ENCODE results near the gene ITPKC. TPM values are rescaled to one million over a fixed set of nuclear protein-coding genes. Genes with fewer than 3 reads are reported as not detected.

The ITPKC gene
- total and polyA plus RNA-seq, 9 of the 15 experiments (the other 6 are each of a cell fraction or from before 2014, with no cell fraction given), result 0.08 to 9.3 (median 5.8) TPM

DNA sequence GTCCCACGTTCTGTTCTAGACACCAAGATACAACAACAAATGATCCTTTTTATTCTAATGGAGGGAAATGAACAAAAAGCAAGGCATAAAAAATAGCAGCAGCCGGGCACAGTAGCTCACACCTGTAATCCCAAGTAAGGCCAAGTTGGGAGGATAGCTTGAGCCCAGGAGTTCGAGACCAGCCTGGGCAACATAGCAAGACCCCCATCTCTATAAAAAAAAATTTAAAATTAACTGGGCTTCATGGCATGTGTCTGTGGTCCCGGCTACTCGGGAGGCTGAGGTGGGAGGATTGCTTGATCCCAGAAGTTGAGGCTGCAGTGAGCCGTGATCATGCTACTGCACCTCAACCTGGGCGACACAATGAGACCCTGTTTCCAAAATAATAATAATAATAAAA, 59.5 kb downstream of the ITPKC start:
- H3K4me3 ChIP-seq, result no peak overlapping the region
- in situ Hi-C loops (cut with MboI), result no loop called here
- CTCF ChIA-PET (ENCODE audit: low intra/inter-chr PET ratio), result no interaction called here
- DNase-seq (ENCODE audit: extremely low read depth in 1 of 4, low spot score in 3 of 4) (no peak), FAIRE-seq (no peak), ATAC-seq (no peak)
- intact Hi-C loops (cut with micrococcal nuclease), result no loop called here
- H3K36me3 ChIP-seq (ENCODE audit: control insufficient read depth, insufficient read depth, low read length), result no peaks in the 10 kb centered on the region
- peak overlapping the region; percentile 100; the same call in 1 of the 2 replicates for H3K4me2 ChIP-seq (ENCODE audit: insufficient read depth, low read length)
- peak overlapping the region; percentile 97; the same call in 1 of the 2 replicates for H2AFZ ChIP-seq (ENCODE audit: low read depth, low read length)
- H3K27me3 ChIP-seq (ENCODE audit: control insufficient read depth in 2 of 2, insufficient read depth in 2 of 2, low read length in 2 of 2), result no peaks in the 10 kb centered on the region
- H3K27ac ChIP-seq (ENCODE audit: extremely low read depth, low read depth, low read length), result no peak overlapping the region
- BruUV-seq (replicated peaks), result no TSS peak
- no peaks in the 10 kb centered on the region for H3K9me3 ChIP-seq (replicated peaks; ENCODE audit: control insufficient read depth, insufficient read depth, low read depth, low read length)
- POLR2A ChIA-PET, result interaction anchor here (1.2 to 3.1 kb wide), 4 partner anchors 10 to 35 kb away, joined by 3 to 26 read pairs (median 8); no protein-coding TSS in a partner anchor
- no peaks in the 10 kb centered on the region for H3K9me1 ChIP-seq (ENCODE audit: control insufficient read depth, insufficient read depth, low read length)
- peaks cover 12 to 18% of the 10 kb centered on the region in 2 experiments; a peak in 3 of 5 replicates for H3K4me1 ChIP-seq (replicated peaks in 1 of 2; ENCODE audit: control insufficient read depth in 2 of 2, insufficient read depth in 2 of 2, low read length in 2 of 2)
- H3K79me2 ChIP-seq (ENCODE audit: control insufficient read depth, insufficient read depth, low read length), result no peaks in the 10 kb centered on the region
- H4K20me1 ChIP-seq (replicated peaks; ENCODE audit: control insufficient read depth, insufficient read depth, low read length), result no peaks in the 10 kb centered on the region
- 68% methylated on average over 7 of the region's 7 CpGs for WGBS (ENCODE audit: insufficient coverage, low coverage, missing lambda C conversion rate)
- TF ChIP-seq SP2 (IDR thresholded peaks at IDR 0.05; ENCODE audit: extremely low read depth, low read depth, low read length, poor library complexity, severe bottlenecking), result no peak
- TF ChIP-seq ZNF121 (CRISPR knock-in tag; conservative IDR thresholded peaks at IDR 0.05), result 0 out of 2 replicates have a peak, but pooled peaks have one; percentile 30
- peak overlapping the region in 1 of 2 experiments; percentile 82; a peak in 1 of 4 replicates for H3K9ac ChIP-seq (ENCODE audit: insufficient read depth in 1 of 2, low read depth in 2 of 2, low read length in 2 of 2)

DNA sequence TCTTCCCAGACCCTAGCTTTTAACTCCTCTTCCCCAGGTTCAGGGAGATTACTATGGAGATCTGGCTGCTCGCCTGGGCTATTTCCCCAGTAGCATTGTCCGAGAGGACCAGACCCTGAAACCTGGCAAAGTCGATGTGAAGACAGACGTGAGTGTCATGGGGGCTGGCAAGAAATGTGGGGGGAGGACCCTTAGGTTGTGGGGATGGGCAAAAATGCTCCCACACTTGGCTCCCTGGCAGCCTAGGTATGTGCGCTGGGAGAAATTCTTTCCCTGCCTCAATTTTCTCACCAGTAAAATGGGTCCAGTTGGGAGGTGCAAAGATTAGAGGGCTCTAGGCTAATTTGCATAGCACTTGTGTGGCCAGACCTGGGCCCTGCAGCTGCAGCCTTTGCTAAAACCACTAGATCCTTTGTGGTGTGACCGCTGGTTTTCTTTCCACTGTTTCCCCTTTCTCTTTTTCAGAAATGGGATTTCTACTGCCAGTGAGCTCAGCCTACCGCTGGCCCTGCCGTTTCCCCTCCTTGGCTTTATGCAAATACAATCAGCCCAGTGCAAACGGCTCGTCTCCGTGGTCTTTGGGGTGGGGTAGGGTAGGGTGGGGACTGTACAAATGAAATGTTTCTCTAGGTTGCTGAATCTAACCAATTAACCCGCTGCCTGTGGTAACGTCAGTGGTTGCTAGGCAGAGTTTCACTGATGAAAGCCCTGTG, 60.2 kb downstream of the ITPKC start:
- H3K9ac ChIP-seq (ENCODE audit: insufficient read depth in 1 of 2, low read depth in 2 of 2, low read length in 2 of 2), result peak overlapping the region; percentile 73 to 82; a peak in 3 of 4 replicates
- peaks cover 12 to 18% of the 10 kb centered on the region in 2 experiments; a peak in 3 of 5 replicates for H3K4me1 ChIP-seq (replicated peaks in 1 of 2; ENCODE audit: control insufficient read depth in 2 of 2, insufficient read depth in 2 of 2, low read length in 2 of 2)
- H3K4me3 ChIP-seq, result peak overlapping the region; percentile 84
- in situ Hi-C loops (cut with MboI) (no loop called here), intact Hi-C loops (cut with micrococcal nuclease) (no loop called here)
- peak overlapping the region; percentile 97 for H2AFZ ChIP-seq (ENCODE audit: low read depth, low read length)
- ChIA-PET CTCF (ENCODE audit: low intra/inter-chr PET ratio) (no interaction called here), POLR2A (interaction anchor here (0.5 to 3.1 kb wide), 16 partner anchors 9 to 58 kb away, joined by 3 to 26 read pairs (median 7); partner anchors contain the start of genes ACTMAP, EGLN2 and SNRPA)
- no peaks in the 10 kb centered on the region for H4K20me1 ChIP-seq (replicated peaks; ENCODE audit: control insufficient read depth, insufficient read depth, low read length)
- peak overlapping the region; percentile 100 for H3K4me2 ChIP-seq (ENCODE audit: insufficient read depth, low read length)
- no peaks in the 10 kb centered on the region for H3K27me3 ChIP-seq (ENCODE audit: control insufficient read depth in 2 of 2, insufficient read depth in 2 of 2, low read length in 2 of 2)
- DNase-seq (ENCODE audit: extremely low read depth in 1 of 4, low spot score in 3 of 4) (peak; percentile 74 to 94 (median 82)), ATAC-seq (peak; percentile 89), FAIRE-seq (peak; percentile 98)
- BruUV-seq (replicated peaks), result TSS peak; percentile 55
- H3K9me3 ChIP-seq (replicated peaks; ENCODE audit: control insufficient read depth, insufficient read depth, low read depth, low read length), result no peaks in the 10 kb centered on the region
- no peaks in the 10 kb centered on the region for H3K9me1 ChIP-seq (ENCODE audit: control insufficient read depth, insufficient read depth, low read length)
- H3K27ac ChIP-seq (ENCODE audit: extremely low read depth, low read depth, low read length), result peak overlapping the region; percentile 90
- 7% methylated on average over 13 of the region's 13 CpGs for WGBS (ENCODE audit: insufficient coverage, low coverage, missing lambda C conversion rate)
- H3K36me3 ChIP-seq (ENCODE audit: control insufficient read depth, insufficient read depth, low read length), result no peaks in the 10 kb centered on the region
- H3K79me2 ChIP-seq (ENCODE audit: control insufficient read depth, insufficient read depth, low read length), result no peaks in the 10 kb centered on the region
- TF ChIP-seq HMGN3 (IDR thresholded peaks at IDR 0.05; ENCODE audit: borderline replicate concordance, extremely low read depth, insufficient read length, low read depth, low read length) (peak; percentile 0), MAFF (IDR thresholded peaks at IDR 0.05; ENCODE audit: low read length) (peak; percentile 13; the same call in 1 of the 2 replicates), ZNF354B (CRISPR knock-in tag; IDR thresholded peaks at IDR 0.05) (no peak), ZNF282 (CRISPR knock-in tag; IDR thresholded peaks at IDR 0.05) (no peak)
- TF ChIP-seq, protein P1, sequence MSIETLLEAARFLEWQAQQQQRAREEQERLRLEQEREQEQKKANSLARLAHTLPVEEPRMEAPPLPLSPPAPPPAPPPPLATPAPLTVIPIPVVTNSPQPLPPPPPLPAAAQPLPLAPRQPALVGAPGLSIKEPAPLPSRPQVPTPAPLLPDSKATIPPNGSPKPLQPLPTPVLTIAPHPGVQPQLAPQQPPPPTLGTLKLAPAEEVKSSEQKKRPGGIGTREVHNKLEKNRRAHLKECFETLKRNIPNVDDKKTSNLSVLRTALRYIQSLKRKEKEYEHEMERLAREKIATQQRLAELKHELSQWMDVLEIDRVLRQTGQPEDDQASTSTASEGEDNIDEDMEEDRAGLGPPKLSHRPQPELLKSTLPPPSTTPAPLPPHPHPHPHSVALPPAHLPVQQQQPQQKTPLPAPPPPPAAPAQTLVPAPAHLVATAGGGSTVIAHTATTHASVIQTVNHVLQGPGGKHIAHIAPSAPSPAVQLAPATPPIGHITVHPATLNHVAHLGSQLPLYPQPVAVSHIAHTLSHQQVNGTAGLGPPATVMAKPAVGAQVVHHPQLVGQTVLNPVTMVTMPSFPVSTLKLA (conservative IDR thresholded peaks at IDR 0.05), result no peak
- TF ChIP-seq, protein P2, sequence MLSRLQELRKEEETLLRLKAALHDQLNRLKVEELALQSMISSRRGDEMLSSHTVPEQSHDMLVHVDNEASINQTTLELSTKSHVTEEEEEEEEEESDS (CRISPR knock-in tag; IDR thresholded peaks at IDR 0.05), result no peak
